Neutrophil (primary cell): ENCODE measurements around the gene RCOR3.

ENCODE experiments used
- H3K27ac ChIP-seq: fragments of 200-600 bp; sonication (generic); 2 replicates; pipeline ENCODE4 v1.5.1; 2016; ENCODE audit warnings: mild to moderate bottlenecking, moderate library complexity
- H3K27me3 ChIP-seq: fragments of 200-600 bp; sonication (generic); 2 replicates; pipeline ENCODE4 v1.6.0; 2016; ENCODE audit warnings: mild to moderate bottlenecking
- H3K36me3 ChIP-seq: fragments of 200-600 bp; sonication (generic); 2 replicates; pipeline ENCODE4 v1.5.1; 2017
- H3K4me1 ChIP-seq, 2 experiments: fragments of 200-600 bp in 1 of 2; sonication (generic) in 1 of 2; 1 replicate in 1 of 2; 2 replicates in 1 of 2; pipeline versions ENCODE4 v1.5.1 to v1.6.1; 2013 to 2016; ENCODE audit warnings: low read depth in 1 of 2, low read length in 1 of 2, mild to moderate bottlenecking in 1 of 2, moderate library complexity in 1 of 2; ENCODE audit not compliant: control insufficient read depth in 1 of 2, insufficient read depth in 1 of 2
- H3K4me3 ChIP-seq, 2 experiments: fragments of 200-600 bp in 1 of 2; sonication (generic) in 1 of 2; 1 replicate in 1 of 2; 2 replicates in 1 of 2; pipeline ENCODE4 v1.5.1; 2013 to 2016; ENCODE audit warnings: low read depth in 1 of 2, low read length in 1 of 2, mild to moderate bottlenecking in 1 of 2, moderate library complexity in 1 of 2
- H3K9me3 ChIP-seq: fragments of 200-600 bp; sonication (generic); 2 replicates; pipeline ENCODE4 v1.5.1; 2016
- TF ChIP-seq, protein P1 (sequence below): fragments of 200-600 bp; sonication (generic); IDR thresholded peaks from 2 replicates; pipeline ENCODE4 v1.5.1; 2016; ENCODE audit warnings: antibody characterized with exemption

Gene RCOR3

DNA sequence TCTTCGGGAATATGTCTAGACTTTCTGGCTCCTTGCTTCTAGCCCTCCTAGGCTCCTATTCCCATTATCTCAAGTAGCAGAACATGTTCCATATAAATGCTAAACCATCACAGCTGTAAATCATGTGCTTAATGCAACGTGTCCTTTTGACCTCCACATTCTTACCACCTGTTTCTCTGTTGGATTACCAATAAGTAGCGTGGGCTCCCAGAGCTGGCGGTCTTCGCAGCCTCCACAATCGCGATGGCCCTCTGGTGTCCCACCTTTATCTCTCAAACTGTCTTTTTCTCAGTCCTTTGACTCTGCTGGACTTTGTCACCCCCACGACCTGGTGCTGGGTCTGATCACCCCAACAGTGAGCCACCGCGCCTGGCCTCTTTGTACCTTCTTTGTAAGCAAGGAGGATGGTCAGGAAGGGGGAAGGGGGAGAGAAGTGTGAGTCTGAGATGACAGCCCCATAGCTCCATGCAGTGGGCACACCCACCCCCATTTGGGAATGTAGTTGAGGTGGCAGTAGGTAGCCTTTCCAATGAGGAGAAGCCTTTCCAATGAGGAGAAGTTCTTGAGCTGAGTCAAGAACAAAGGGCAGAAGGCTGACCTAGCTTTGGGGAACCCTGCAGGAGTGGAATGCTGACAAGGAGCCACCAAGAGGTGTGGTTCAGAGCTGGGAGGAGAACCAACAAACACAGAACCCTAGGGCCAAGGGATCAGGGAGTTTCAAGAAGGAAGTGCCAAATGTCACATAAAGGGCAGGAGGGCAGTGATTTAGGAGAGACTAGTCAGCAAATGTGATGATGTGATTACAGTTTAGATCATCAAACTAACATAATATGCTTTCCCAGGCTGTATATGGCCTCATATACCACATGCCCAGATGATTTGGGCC lies 81.7 kb downstream of the RCOR3 start:
- no peak overlapping the region for H3K4me3 ChIP-seq
- no peaks in the 10 kb centered on the region for H3K4me1 ChIP-seq
- no peaks in the 10 kb centered on the region for H3K27me3 ChIP-seq
- TF ChIP-seq, protein P1, sequence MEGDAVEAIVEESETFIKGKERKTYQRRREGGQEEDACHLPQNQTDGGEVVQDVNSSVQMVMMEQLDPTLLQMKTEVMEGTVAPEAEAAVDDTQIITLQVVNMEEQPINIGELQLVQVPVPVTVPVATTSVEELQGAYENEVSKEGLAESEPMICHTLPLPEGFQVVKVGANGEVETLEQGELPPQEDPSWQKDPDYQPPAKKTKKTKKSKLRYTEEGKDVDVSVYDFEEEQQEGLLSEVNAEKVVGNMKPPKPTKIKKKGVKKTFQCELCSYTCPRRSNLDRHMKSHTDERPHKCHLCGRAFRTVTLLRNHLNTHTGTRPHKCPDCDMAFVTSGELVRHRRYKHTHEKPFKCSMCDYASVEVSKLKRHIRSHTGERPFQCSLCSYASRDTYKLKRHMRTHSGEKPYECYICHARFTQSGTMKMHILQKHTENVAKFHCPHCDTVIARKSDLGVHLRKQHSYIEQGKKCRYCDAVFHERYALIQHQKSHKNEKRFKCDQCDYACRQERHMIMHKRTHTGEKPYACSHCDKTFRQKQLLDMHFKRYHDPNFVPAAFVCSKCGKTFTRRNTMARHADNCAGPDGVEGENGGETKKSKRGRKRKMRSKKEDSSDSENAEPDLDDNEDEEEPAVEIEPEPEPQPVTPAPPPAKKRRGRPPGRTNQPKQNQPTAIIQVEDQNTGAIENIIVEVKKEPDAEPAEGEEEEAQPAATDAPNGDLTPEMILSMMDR, result no peak
- no peak overlapping the region for H3K27ac ChIP-seq
- H3K9me3 ChIP-seq, result no peaks in the 10 kb centered on the region
- no peaks in the 10 kb centered on the region for H3K36me3 ChIP-seq

GRCh38 chr1:211341999-211342398 lies 82.8 kb downstream of the RCOR3 start:
- Histone ChIP-seq H3K9me3 (no peaks in the 10 kb centered on the region), H3K4me3 (no peak overlapping the region), H3K36me3 (no peaks in the 10 kb centered on the region), H3K4me1 (no peaks in the 10 kb centered on the region), H3K27me3 (no peaks in the 10 kb centered on the region), H3K27ac (no peak overlapping the region)
- TF ChIP-seq, protein P1, result no peak

GRCh38 chr1:211343607-211344006 lies 84.4 kb downstream of the RCOR3 start:
- Histone ChIP-seq H3K4me1 (no peaks in the 10 kb centered on the region), H3K36me3 (no peaks in the 10 kb centered on the region), H3K27me3 (no peaks in the 10 kb centered on the region), H3K27ac (no peak overlapping the region), H3K4me3 (no peak overlapping the region), H3K9me3 (no peaks in the 10 kb centered on the region)
- TF ChIP-seq, protein P1, result no peak

GRCh38 chr1:211344152-211344618 lies 85.0 kb downstream of the RCOR3 start:
- Histone ChIP-seq H3K27ac (no peak overlapping the region), H3K36me3 (no peaks in the 10 kb centered on the region), H3K27me3 (no peaks in the 10 kb centered on the region), H3K4me3 (no peak overlapping the region), H3K4me1 (no peaks in the 10 kb centered on the region), H3K9me3 (no peaks in the 10 kb centered on the region)
- TF ChIP-seq, protein P1, result no peak

DNA sequence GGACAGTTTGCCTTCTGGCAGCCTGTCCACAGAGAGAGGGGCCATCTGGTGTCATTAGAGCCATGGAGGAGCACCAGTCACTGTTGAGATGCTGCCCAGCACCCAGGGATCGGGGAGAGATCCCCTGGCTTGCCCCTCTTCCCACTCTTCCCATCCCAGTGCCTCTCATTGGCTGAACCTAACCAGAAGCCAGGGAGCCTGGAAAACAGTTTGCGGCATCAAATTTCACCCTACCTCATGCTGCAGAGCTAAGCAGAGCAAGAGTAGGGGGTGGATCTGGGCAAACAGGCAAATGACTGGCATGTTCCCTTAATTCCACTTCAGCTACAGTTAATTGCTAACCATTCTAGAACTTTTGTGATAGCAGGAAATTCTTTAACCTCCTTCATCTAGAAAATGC lies 86.6 kb downstream of the RCOR3 start:
- Histone ChIP-seq H3K4me1 (no peaks in the 10 kb centered on the region), H3K27ac (no peak overlapping the region), H3K36me3 (no peaks in the 10 kb centered on the region)

More for the DNA sequence above, 86.6 kb downstream of the RCOR3 start:
- Histone ChIP-seq H3K27me3 (no peaks in the 10 kb centered on the region), H3K9me3 (no peaks in the 10 kb centered on the region), H3K4me3 (no peak overlapping the region)
- TF ChIP-seq, protein P1, result no peak
